Measurements from ENCODE around the gene ARL15.

The ARL15 gene

GRCh38 chr5:54282876-54283275 is 27.5 kb downstream of the ARL15 start:
- DNase-seq, result no peak

GRCh38 chr5:54281960-54282692 is 28.2 kb downstream of the ARL15 start:
- no peak for DNase-seq

GRCh38 chr5:54279960-54280359 is 30.4 kb downstream of the ARL15 start:
- DNase-seq, result no peak

GRCh38 chr5:54278979-54279717 is 31.2 kb downstream of the ARL15 start:
- DNase-seq, result no peak

- no peak for DNase-seq
Measured at GRCh38 chr5:54278036-54278830, 32.1 kb downstream of the ARL15 start.

- no peak for DNase-seq
Measured at GRCh38 chr5:54276048-54276447, 34.3 kb downstream of the ARL15 start.

GRCh38 chr5:54275361-54275760 is 35.0 kb downstream of the ARL15 start:
- DNase-seq, result no peak

- DNase-seq, result no peak
Measured at GRCh38 chr5:54274944-54275343, 35.4 kb downstream of the ARL15 start.

GRCh38 chr5:54273715-54274114 is 36.7 kb downstream of the ARL15 start:
- no peak for DNase-seq

GRCh38 chr5:54272746-54273145 is 37.6 kb downstream of the ARL15 start:
- no peak for DNase-seq

- no peak for DNase-seq
Measured at GRCh38 chr5:54270326-54270725, 40.0 kb downstream of the ARL15 start.

GRCh38 chr5:54264574-54264973 is 45.8 kb downstream of the ARL15 start:
- DNase-seq, result no peak

- DNase-seq, result no peak
Measured at GRCh38 chr5:54263447-54263846, 46.9 kb downstream of the ARL15 start.

GRCh38 chr5:54261596-54261995 is 48.8 kb downstream of the ARL15 start:
- DNase-seq, result no peak

- no peak for DNase-seq
Measured at GRCh38 chr5:54259981-54260380, 50.4 kb downstream of the ARL15 start.

GRCh38 chr5:54259090-54259489 is 51.3 kb downstream of the ARL15 start:
- peak; percentile 60 for DNase-seq

- DNase-seq, result no peak
Measured at GRCh38 chr5:54257366-54258118, 52.8 kb downstream of the ARL15 start.

- no peak for DNase-seq
Measured at GRCh38 chr5:54254482-54255198, 55.7 kb downstream of the ARL15 start.

- DNase-seq, result no peak
Measured at GRCh38 chr5:54251981-54252380, 58.4 kb downstream of the ARL15 start.

GRCh38 chr5:54249210-54250028 is 61.0 kb downstream of the ARL15 start:
- DNase-seq, result peak; percentile 59

- DNase-seq, result no peak
Measured at GRCh38 chr5:54247226-54247625, 63.1 kb downstream of the ARL15 start.

Data from fibroblast of skin of abdomen (primary cell).